Measurements from ENCODE around the gene HAUS7.
A peak's percentile ranks its signal among the peaks of the same experiment; 100 is the strongest.

The HAUS7 gene

DNA sequence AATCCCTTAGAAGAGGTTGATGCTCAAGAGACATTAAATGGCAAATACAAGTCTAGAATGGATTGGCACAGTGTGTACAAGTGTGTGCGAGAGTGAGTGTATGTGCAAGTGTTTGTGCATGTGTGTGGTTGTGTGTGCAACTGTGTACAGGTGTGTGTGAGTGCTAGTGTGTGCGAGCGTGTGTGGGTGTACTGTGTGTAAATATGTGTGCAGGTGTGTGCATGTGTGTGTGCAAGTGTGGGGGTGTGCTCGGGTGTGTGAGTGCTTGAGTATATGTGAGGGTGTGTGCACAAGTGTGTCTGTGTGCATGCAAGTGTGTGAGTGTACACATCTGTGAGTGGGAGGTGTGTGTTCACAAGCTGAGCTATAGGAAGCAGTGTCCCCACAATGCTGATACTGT, 30.4 kb downstream of the HAUS7 start:
- DNase-seq (ENCODE audit: low read depth): no peak

- DNase-seq (ENCODE audit: low read depth): no peak
Observed at GRCh38 chrX:153438532-153438931, 31.8 kb downstream of the HAUS7 start.

DNA sequence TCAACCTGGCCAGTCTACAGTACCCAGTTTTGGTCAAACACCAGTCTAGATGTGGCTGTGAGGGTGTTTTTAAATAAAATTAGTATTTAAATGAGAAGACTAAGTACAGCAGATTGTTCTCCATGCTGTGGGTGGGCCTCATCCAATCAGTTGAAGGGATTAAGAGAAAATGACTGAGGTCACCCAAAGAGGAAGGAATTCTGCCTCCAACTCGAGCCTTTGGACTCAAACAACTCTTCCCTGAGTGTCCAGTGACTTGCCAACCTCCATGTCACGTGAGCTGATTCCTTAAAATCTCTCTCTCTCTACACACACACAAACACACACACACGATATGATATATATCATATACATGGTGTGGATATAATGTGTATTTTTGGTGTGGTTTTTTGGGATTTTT, 34.5 kb downstream of the HAUS7 start:
- DNase-seq (ENCODE audit: low read depth): no peak

DNA sequence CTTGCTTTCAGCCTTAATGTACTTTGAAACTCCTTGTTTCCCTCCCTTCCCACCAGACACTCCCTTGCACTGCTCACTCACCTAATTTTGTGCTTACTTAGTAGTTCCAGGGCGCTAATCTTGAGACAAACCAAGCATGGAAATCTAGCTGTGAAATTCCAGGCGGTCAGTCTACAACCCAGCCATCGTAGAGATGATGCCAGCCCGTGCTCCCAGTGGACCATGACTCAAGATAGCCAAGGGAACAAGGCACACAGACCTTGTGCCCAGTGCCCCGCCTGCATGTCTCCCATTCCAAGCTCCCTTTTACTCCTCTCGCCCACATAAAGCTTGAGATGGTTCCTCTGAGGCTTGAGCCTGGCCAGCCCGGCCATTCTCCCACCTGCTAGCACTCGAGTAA, 35.6 kb downstream of the HAUS7 start:
- DNase-seq (ENCODE audit: low read depth): no peak

DNA sequence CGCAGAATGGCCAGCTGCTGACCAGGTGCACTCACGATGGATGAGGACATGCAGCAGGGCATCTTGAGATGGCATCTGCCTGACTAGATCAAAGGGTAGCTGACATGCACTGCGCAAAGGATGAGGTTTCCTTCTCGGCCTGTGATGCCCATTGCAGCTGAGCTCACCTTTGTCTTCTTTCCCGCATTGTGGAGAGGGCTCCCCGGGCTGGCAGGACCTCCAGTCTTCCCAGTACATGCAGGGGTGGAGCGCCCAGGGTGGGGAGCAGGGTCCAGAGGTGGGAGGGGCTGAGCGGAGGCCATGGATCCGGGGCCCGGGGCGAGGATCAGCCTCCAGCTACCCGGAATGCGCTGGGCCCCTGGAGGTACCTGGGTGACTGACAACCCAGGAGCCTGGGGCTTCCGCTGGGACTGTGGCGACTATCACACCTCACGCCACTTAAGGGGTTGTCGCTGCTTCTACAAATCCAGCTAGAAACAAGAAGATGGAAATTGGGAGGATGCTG, 36.5 kb downstream of the HAUS7 start:
- no peak for DNase-seq (ENCODE audit: low read depth)

DNA sequence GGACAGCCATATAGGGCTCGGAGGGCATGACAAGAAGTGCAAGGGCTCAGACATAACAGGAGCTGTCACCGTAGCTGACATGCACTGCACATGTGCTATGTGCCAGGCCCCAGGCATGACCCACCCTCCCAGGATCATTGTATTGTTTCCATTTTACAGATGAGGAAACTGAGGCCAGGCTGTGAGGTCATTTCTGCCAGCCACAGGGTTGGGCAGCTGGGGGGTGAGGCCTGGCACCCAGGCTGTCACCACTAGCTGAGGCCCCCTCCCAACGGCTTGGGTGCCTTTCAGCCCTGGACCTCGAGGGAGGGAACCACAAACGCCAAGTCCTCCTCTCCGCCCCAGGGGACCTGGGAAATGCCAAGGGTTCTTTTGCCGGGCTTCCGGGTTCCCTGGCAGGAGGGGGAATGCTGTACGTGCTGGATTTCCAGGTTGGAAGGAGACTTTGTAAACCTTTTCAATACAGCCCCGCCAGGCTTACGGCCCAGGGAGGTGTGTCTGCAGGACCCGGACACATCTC, 37.2 kb downstream of the HAUS7 start:
- no peak for DNase-seq (ENCODE audit: low read depth)

DNA sequence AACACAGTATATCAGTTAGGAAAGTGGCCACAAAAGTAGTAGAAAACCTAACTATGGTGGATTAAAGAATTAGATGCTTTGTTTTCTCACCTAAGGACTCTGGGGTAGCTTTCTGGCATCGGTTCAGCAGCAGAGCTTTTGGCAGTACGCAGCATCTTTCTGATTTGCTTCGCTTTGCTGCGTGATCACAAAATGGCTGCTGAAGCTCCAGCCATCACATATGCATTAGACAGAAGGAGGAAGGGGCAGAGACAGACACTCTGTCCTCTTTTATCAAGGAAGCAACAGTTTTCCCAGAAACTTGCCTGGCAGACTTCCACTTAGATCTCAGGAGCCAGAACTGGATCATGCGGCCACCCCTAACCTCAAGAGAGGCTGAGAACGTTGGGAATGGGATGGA, 39.6 kb downstream of the HAUS7 start:
- DNase-seq (ENCODE audit: low read depth): no peak

DNA sequence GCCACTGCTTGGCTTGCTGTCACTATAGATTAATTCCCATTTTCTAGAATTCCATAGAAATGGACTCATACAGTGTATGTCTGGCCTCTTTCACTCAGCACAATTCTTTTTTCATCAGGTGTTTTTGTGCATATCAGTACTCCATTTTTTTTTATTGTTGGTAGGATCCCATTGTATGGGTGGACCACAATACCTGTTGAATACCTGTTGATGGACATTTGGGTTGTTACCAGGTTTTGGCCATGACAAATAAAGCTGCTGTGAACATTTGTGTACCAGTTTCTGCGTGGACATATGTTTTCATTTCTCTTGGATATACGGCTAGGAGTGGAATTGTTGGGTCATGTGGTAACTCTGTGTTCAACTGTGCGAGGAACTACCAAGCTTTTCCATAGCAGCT, 44.2 kb downstream of the HAUS7 start:
- DNase-seq (ENCODE audit: low read depth): no peak

DNA sequence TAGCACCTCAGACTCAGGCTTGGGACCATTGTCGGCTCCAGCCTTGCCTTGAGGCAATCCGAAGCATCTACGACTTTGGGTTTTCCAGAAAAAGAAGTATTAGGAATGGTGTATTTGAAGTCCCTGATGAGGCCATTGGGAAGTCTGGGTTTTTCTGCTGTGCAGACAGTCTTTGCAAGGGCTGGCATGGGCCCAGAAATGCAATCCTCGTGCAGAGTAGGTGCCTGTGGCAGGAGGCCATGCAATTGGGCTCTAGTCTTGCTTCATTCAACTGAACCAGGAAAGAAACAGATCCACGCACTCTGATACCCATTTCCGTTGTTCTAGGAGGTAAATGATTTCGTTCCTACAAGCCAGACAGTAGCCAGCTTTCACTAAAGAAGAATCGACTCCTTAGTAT, 46.7 kb downstream of the HAUS7 start:
- no peak for DNase-seq (ENCODE audit: low read depth)

DNA sequence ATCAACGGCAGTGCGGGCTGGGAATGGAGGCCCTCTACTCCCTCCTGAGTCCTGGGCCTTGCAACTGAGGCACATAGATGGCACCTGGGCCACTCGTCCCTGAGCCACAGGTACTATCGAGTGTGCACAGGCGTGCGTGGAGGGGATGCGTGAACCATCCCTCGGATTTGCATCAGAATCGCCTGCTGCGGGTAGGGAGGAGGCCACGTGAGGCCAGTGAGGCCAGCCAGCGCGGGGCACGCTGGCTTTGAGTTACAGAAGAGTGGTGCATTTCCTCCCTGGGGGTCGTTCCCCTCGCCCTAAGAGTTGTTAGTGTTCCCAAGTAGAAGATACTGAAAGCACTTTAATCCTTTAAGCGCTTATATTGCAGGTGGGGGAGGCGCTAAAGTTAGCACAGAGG, 48.5 kb downstream of the HAUS7 start:
- DNase-seq (ENCODE audit: low read depth): no peak

DNA sequence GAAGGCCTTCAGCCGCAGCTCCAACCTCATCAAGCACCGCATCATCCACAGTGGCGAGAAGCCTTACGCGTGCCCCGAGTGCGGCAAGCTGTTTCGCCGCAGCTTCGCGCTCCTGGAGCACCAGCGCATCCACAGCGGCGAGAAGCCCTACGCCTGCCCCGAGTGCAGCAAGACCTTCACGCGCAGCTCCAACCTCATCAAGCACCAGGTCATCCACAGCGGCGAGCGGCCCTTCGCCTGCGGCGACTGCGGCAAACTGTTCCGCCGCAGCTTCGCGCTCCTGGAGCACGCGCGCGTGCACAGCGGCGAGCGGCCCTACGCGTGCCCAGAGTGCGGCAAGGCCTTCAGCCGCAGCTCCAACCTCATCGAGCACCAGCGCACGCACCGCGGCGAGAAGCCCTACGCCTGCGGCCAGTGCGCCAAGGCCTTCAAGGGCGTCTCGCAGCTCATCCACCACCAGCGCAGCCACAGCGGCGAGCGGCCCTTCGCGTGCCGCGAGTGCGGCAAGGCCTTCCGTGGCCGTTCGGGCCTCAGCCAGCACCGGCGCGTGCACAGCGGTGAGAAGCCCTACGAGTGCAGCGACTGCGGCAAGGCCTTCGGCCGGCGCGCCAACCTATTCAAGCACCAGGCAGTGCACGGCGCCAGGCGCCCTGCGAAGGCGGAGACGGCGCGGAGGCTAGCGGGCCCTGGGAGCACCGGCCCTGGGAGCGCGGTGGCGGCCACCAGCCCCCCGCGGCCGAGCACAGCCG, 49.4 kb downstream of the HAUS7 start:
- DNase-seq (ENCODE audit: low read depth): no peak

DNA sequence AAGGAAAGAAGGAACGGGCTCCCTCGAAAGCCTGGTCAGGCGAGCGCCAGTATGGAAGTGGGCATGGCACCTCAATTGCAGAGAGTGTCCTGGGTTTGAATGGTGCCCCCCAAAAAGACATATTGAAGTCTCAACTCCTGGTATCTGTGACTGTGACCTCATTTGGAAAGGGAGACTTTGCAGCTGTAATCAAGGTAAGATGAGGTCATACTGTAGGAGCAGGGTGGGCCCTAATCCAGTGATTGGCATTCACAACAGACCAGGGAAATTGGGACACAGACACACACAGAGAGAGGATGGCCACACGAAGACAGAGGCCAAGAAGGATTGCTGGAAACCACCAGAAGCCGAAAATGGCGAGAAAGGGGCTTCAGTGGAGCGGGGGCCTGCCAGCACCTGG, 52.7 kb downstream of the HAUS7 start:
- no peak for DNase-seq (ENCODE audit: low read depth)

DNA sequence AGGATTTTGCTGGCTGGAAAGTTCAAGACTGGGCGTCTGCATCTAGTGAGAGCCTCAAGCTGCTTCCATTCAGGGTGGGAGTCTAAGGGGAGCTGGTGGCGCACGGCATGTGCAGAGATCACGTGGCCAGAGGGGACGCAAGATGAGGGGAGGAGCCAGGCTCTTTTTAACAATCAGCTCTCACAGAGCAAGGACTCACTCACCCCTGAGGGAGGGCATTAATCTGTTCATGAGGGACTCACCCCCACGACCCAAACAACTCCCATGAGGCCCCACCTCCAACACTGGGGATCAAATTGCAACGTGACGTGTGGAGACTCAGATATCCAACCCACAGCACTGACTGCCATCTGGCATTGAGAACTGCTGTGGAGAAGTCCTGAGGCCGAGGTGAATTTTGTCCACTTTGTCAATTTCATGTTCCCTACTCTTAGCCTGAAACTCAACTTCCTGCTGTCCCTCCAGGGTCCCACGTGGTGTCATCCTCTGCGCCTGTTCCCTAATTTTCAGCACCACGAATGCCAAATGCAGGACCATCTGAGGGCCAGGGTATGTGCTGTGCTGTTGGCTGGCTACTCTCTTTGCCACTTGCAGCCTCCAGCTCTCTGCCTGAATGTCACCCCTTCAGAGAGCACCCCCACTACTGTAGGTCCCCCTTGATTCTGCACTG, 53.5 kb downstream of the HAUS7 start:
- no peak for DNase-seq (ENCODE audit: low read depth)

DNA sequence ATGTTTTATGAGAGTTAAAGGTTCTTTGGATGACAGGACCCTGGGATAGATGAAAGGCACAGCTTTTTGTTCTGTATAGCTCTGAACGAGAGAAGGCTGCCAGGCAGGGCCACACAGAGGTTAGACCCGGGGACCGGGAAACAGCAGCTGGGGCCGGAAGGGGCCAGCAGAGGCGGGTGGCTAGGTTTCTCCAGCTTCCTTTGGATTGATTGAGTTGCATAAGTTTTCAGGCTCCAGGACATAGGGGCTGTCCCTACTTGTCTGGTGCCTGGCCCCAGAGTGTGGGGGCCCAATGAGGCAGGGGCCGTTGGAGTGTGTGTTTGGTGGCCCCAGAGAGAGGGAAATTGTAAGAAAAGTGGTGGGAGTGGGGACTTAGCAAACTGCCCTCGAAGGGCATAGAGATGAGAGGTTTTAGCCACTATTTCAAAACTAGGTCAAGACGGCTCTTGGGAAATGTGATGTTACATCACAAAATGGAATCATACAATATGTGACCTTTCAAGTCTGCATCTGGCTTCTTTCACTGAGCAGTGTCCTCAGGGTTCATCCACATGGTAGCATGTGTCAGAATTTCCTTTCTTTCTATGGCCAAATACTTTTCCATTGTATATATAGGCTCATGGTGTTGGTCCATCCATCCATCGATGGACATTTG, 55.4 kb downstream of the HAUS7 start:
- DNase-seq (ENCODE audit: low read depth): no peak

- no peak for DNase-seq (ENCODE audit: low read depth)
Observed at GRCh38 chrX:153413731-153414130, 56.6 kb downstream of the HAUS7 start.

DNA sequence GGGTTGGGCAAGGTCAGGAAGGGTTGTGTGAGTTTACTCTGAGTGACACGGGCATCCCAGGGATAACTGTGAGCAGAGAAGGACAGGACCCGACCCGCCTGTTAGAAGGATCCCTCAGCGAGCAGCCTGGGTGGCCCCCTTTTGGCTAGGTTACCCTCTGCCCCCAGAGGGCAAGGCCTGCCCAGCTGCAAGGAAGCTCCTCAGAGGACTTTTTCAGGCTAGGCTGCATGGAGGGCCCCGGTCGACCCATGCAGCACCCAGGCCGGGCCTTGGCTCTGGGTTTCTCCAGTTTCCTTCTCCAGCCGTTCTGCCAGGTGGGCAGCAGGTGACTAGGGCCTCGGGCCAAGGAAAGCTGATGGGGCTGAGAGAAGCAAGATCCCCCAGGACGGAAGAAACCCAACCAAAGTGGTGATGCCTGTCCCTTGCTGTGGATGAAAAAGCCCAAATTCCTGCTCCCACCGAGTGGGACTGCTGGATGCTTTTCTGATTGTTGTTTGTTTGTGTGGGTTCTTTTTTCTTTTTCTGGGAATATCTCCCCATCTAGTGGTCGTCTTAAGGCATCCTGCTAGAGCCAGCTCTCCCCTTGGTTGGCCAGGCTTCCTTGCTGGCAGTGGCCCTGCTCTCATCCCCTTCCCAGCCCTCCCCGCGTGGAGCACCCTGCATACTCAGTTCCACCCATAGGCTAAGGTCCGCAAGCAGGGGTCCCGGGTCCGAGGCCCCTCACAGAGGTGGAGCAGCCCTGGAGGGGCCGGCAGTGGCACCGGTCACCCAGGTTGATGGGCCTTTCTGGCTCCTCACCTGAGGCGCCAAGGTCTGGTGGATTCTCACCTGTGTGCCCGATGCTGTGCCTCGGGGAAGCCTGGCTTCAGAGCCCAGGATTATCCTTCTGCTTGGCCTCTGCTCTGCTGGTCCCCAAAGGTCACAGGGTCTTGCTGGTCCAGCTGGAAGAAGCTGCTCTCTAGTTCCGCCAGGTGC, 57.3 kb downstream of the HAUS7 start:
- no peak for DNase-seq (ENCODE audit: low read depth)

DNA sequence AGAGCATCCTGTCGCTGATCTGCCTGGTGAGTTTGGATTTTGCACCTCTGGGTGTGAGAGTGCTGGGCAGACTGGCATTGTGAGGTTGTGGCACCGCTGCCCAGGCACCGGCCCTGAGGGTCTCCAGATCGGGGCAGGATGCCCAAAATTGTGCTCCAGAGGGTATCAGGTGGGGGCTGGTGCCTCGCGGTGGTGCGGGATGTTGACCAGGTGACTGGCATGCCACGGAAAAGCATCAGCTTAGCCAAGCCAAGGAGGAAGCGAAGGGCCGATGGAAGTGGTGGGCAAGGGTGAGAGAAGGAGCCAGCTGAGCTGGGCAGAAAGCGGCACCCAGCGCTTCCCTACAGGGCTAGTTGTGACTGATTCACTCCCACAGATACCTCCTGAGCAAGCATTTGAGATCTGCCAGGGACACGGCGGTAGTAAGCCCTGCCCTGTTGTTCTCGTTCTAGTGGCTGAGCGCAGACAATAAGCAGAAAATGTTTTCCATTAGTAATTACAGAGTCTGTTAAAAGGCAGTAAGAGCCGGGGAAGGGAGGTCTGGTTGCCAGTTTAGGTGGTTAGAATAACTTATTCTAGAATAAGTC, 58.3 kb downstream of the HAUS7 start:
- DNase-seq (ENCODE audit: low read depth): no peak

DNA sequence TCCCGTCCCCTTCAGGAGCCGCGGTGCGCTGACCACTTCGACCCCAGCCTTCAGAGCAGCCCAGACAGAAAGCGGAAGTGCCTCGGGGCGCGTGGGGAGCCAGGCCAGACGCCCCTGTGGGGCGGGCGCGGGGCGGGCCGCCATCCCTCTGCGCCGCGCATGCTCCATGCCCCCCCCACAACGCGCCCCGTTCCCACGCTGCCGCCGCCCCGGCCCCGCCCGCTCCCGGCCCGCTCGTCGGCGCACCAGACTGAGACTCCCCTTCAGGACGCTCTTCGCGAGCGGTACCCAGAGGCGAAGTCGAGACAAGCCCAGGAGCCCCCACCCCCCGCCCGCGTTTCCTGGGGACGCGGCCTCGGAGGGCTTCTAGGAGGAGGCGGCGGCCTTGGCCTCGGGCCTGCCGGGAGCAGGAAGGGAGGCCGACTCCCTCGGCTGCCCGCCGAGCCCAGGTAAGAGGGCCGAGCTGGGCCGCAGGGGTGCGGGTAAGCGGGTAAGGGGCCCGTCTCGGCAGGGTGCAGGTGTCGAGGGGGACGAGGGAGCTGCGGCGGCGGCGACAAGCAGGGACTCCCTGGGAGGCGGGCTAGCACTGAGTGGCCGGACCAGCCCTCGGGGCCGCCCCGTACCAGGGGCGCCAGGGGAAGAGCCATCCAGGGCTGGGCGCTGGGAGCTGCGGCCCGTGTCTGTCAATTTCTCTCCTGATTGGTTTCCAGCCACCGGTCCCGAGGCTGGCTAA, 59.0 kb downstream of the HAUS7 start, which contains the start of gene ZFP92:
TSS of gene ZFP92 (plus strand) at position 218 of the 733 bp plus-strand sequence. CDS start 6,851 bp downstream, outside the sequence.
- DNase-seq (ENCODE audit: low read depth): peak; percentile 31

DNA sequence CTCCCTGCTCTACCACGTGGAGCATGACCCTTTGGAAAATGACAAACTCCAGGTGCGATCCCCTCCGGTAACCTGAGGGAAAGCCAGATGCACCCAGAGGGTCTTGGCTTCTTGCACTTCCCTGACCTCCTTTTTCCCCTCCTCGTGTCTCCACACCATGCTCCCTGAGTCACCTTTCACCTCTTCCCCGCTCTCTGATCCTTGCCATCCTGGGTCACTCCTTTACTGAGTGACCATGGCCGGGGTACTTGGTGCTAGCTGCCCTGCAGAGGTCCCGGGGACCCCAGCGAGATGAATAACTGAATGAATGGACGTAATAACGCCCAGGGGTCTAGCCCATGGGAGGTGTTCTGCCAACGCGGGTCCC, 59.5 kb downstream of the HAUS7 start:
- no peak for DNase-seq (ENCODE audit: low read depth)

- DNase-seq (ENCODE audit: low read depth): no peak
Observed at GRCh38 chrX:153410373-153410772, 60.0 kb downstream of the HAUS7 start.
